Fibroblast of upper back skin (primary cell): ENCODE measurements around the gene RRAGD.
"Not testable (repeated sequence)": the region's sequence is repeated elsewhere in the genome, so short reads cannot be mapped to it uniquely, and the experiment has no call there.

Experiments used
- DNase-seq: peaks from one replicate; pipeline ENCODE4 v3.0.0-alpha.2; 2013

Gene RRAGD

DNA sequence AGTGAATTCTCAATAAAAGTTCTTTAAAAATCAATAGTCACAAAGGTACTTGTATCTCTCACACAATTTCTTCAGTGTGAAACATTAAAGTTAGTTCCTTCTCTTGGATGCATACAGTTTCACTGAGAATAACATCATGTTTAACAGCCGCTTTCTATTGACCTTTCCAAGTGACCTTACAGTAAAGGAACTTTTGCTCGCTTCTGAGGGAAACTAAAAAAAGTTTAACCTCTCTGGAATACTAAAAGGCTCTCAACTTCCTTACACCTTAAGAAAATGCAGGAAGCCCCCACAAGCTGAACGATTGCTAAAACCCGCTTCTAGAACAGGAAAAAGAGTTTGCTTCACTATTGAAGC lies 1.3 kb downstream of the RRAGD start:
- no peak for DNase-seq

DNA sequence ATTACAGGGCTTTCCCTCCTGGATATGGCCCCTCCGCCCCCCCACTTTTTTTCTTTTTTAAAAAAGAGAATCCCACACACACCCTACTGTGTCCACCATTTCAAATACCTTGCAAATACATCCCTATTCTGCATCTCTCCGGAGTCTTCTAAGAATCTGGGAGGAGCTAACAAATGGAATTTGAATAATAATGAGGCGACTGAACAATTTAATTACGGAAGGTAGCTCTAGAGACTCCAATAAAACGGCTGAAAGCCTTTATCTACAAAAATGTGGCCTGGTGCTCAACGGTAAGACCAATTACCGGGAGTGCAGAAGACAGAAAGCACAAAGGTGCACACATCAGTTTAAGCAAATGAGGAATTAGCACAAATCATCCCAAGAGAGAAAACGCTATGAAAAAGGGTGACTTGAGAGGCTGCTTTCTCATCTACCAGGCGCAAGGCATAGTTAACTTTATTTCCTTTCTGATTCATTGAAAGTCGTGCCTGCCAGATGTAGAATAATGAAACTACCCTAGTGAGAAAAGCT lies 1.8 kb downstream of the RRAGD start:
- no peak for DNase-seq

- DNase-seq: no peak
Measured at GRCh38 chr6:89409461-89410035, 2.5 kb downstream of the RRAGD start.

GRCh38 chr6:89406141-89406540 lies 5.9 kb downstream of the RRAGD start:
- no peak for DNase-seq

DNA sequence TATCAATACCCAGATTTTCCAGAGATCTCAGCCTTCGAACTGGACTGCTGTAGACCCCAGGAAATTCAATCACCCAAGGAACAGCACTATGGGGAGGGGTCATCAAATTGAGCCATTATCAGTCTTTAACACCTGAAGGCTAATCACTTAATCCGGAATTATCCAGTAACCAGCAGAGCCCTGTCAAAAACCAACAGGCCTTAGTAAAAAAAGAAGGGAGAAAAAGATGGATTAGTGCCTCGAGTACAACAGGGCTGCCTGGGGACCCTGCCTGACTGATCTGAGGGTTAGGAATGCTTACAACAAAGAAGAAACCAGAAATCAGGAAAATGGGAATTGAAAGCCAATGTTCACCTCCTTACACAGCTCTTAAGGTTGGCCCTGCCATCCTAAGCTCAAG lies 7.6 kb downstream of the RRAGD start:
- no peak for DNase-seq

GRCh38 chr6:89402776-89403175 lies 9.3 kb downstream of the RRAGD start:
- DNase-seq: no peak

GRCh38 chr6:89400912-89401399 lies 11.1 kb downstream of the RRAGD start:
- no peak for DNase-seq

GRCh38 chr6:89400050-89400449 lies 12.0 kb downstream of the RRAGD start:
- DNase-seq: no peak

DNA sequence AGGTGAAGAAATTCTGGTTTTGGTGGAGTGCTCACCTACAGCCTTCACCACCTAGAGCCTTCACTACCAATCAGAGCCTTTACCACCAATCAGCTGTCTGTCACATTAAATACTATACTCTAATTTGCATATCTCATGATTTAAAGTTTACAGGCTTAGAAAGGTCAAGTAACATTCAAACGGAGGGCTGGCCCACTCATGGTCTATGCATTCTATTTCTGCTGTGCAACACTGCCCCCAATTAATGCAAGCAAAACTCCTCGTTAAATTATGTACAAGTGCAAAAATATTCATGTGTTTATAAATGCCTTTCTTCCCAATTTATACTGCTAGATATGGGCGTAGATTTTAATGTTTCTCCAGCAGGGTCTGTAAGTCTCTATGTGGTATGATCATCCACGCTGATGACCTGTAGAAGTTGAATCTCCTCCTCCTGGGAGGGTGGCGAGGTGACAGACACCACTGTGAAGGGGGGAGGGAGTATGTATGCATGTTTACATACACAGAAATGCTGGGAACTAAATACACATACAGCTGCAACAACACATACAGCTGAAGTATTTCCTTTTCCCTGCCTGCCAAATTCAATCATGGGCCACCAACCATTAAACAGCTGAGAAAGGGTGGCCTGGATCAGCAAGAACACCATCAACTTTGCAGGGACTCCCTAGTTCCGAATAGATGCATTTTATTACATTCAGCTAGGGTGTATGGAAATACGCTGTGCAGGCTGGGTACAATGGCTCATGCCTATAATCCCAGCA lies 13.1 kb downstream of the RRAGD start:
- no peak for DNase-seq

GRCh38 chr6:89397884-89398283 lies 14.2 kb downstream of the RRAGD start:
- not testable (repeated sequence) for DNase-seq

GRCh38 chr6:89393659-89394058 lies 18.4 kb downstream of the RRAGD start:
- DNase-seq: no peak

GRCh38 chr6:89392823-89393222 lies 19.2 kb downstream of the RRAGD start:
- no peak for DNase-seq

- no peak for DNase-seq
Measured at GRCh38 chr6:89388846-89389245, 23.2 kb downstream of the RRAGD start.

DNA sequence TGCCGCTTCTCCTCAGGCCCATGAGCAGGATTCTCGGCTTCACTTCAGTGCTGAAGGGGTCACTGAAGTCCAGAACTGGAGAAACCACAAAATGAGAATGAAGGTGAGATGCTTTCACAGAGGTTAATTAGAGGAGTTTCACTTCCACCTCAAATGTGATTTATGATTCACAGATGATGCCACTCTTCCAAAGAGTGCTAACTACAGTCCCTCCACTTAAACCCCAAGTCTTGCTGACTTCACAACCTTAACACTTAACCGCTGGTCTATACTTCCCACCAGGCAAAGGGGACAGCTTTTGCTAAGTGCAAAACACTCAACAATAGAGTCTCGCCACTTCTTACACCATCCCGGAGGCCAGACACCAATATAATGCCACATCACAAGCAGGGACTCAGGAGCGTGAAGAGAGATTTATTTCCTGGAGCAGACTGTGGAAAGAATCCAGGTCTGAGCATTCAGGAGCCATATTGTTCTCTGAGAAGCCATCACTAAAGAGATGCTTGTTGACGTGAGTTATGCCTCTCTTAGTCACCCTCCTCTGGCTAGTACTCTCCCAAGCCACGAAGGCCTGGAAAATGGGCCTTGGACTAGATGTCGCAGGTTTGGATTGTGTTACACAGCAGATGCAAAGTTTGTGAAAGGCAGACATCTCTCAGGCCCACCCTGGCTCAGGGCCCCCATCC lies 24.4 kb downstream of the RRAGD start:
- DNase-seq: peak; percentile 27

DNA sequence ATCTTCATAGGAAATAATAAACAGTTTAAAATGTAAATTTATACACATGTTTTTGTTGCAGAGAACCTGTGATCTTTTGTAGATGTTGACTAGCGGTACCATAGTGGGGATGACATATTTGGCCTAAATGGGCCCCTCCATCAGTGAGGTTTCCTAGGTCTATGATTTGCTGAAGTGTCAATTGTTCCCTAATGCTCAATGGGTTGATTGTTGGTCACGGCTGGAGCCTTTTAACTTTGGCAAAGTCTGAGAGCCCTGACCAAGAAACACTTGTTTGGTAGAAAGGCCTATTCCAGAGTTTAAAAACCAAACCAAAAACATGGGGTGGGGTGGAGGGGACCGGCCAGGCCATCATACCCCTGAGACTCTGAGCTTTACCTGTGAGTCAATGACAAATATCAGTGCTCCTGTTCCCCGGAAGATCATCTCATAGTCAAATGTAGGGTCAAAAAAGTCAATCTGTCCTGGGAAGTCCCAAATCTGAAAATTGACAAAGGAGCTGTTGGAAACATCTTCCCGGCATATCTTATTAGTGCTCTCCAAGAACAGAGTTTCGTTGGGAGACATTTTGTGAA lies 25.1 kb downstream of the RRAGD start:
- no peak for DNase-seq

DNA sequence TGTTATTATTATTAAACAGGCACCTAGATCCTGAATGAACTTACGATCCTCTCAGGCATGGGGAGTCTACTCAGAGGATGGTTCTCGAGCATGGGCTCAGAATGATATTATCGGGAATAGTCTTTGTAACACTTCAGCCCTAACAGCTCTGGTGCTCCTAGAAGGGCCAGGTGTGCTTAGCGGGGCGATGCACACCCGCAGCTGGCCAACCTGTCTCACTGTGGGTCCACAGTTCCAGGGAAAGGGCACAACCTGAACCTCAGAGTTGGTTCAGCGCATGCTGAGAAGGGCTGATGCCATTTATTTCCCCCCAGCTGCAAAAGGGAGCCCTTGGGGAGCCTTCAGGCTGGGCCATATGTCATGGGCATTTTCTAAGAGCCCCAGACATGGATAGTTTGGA lies 26.2 kb downstream of the RRAGD start:
- DNase-seq: no peak

DNA sequence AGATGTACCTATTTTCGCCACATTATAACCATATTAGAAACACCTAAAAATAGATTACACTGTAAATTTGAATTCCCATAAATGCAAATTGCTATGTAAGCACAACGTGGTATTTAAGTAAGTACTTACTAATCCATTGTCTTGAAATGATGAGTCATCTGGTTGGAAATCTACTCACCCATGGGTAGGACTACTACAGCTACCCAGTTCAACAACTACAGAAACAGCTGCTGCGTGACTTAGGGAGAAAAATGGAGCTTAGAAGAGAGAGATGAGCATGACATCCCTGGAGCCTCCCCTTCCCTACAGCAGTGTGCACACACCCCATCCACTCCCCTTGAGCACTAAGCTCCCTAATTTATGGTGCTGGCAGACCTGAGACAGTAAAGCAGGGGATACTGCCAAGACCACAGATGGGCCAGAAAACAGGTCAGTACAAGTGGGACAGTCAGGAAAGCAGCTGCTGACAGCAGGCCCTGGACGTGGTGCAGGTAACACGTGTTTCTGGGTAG lies 26.9 kb downstream of the RRAGD start:
- DNase-seq: peak; percentile 28

- no peak for DNase-seq
Measured at GRCh38 chr6:89381031-89381430, 31.0 kb downstream of the RRAGD start.

- no peak for DNase-seq
Measured at GRCh38 chr6:89379281-89379680, 32.8 kb downstream of the RRAGD start.

DNA sequence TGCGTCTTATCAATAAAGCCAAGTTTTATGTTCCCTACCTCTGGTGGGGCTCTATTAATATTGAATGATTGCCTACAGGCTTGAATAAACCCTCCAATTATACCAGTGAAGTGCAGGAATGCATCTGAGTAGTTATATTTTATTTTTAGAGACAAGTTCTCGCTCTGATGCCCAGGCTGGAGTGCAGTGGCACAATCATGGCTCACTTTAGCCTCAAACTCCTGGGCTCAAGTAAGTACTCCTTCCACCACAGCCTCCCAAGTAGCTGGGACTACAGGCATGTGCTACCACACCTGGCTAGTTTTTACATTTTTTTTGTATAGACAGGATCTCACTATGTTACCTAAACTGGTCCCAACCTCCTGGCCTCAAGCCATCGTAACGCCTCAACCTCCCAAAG lies 33.4 kb downstream of the RRAGD start:
- DNase-seq: no peak

GRCh38 chr6:89375427-89376267 lies 36.4 kb downstream of the RRAGD start:
- DNase-seq: no peak

DNA sequence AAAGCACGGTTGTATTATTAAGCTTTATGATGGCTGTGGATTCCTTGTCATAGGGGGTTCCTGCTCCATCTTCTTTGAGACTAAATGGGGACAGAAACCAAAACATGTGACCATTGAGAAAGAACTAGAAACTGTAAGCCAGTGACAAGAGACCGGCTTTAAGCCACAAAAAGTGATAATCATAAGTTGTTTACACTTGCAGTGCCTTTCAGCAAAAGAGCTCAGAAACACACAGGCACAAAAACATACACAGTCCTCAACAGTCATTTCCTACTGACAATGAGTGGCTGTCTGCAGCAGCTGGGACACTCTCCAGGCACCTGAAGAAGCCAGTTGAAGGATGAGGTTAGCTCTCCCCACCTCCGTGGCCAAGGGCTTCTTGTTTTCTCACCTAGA lies 39.6 kb downstream of the RRAGD start:
- DNase-seq: no peak
